Neural cell (in vitro differentiated cells): ENCODE measurements around the gene SLC6A2. TPM values are rescaled to one million over a fixed set of nuclear protein-coding genes. Genes with fewer than 3 reads are reported as not detected.

ENCODE experiments used
- H2AFZ ChIP-seq: fragments of 200-600, 300-800 bp; sonication (generic), shearing (Covaris generic); 2 replicates; pipeline ENCODE4 v1.6.0; 2014; ENCODE audit warnings: low read depth, mild to moderate bottlenecking, antibody characterized with exemption, low read length, moderate library complexity
- H3F3A ChIP-seq: fragments of 200-600 bp; shearing (Covaris generic); 2 replicates; pipeline ENCODE4 v1.6.1; 2016; ENCODE audit warnings: mild to moderate bottlenecking, moderate library complexity, mixed read lengths, antibody characterized with exemption, low read length; ENCODE audit not compliant: insufficient read depth, poor library complexity, severe bottlenecking
- H3K27ac ChIP-seq: fragments of 200-600, 300-800 bp; sonication (generic), shearing (Covaris generic); 2 replicates; pipeline ENCODE4 v1.5.1; 2014; ENCODE audit warnings: mild to moderate bottlenecking, low read length, moderate library complexity
- H3K27me3 ChIP-seq: fragments of 300-800, 200-600 bp; sonication (generic), shearing (Covaris generic); 2 replicates; pipeline ENCODE4 v1.6.0; 2014; ENCODE audit warnings: mild to moderate bottlenecking, low read depth, low read length, moderate library complexity; ENCODE audit not compliant: insufficient read depth
- H3K36me3 ChIP-seq: fragments of 300-800, 200-600 bp; sonication (generic), shearing (Covaris generic); 2 replicates; pipeline ENCODE4 v1.5.1; 2014; ENCODE audit warnings: mild to moderate bottlenecking, antibody characterized with exemption, low read length, moderate library complexity; ENCODE audit not compliant: insufficient read depth
- H3K4me2 ChIP-seq: fragments of 300-800, 200-600 bp; sonication (generic), shearing (Covaris generic); 2 replicates; pipeline ENCODE4 v1.6.0; 2014; ENCODE audit warnings: mild to moderate bottlenecking, low read length
- H3K4me3 ChIP-seq: fragments of 300-800, 200-600 bp; sonication (generic), shearing (Covaris generic); 2 replicates; pipeline ENCODE4 v1.5.1; 2014; ENCODE audit warnings: mild to moderate bottlenecking, low read length, moderate library complexity
- H3K79me2 ChIP-seq: fragments of 200-600 bp; shearing (Covaris generic); replicated peaks from 2 replicates; pipeline ENCODE4 v1.6.0; 2014; ENCODE audit warnings: mild to moderate bottlenecking, low read length, moderate library complexity; ENCODE audit not compliant: insufficient read depth
- H3K9ac ChIP-seq: fragments of 300-800, 200-600 bp; sonication (generic), shearing (Covaris generic); 2 replicates; pipeline ENCODE4 v1.6.1; 2016; ENCODE audit warnings: mild to moderate bottlenecking, low read length, mixed read lengths
- H3K9me2 ChIP-seq: fragments of 200-600 bp; shearing (Covaris generic); 2 replicates; pipeline ENCODE4 v1.6.1; 2016; ENCODE audit warnings: mild to moderate bottlenecking, low read length, mixed read lengths; ENCODE audit not compliant: insufficient read depth
- H3K9me3 ChIP-seq: fragments of 200-600, 300-800 bp; sonication (generic), shearing (Covaris generic); 2 replicates; pipeline ENCODE4 v1.6.1; 2016; ENCODE audit warnings: mild to moderate bottlenecking, mixed run types, low read length, moderate library complexity, mixed read lengths
- H4K20me1 ChIP-seq: fragments of 200-600 bp; shearing (Covaris generic); 2 replicates; pipeline ENCODE4 v1.6.1; 2016; ENCODE audit warnings: mild to moderate bottlenecking, mixed run types; ENCODE audit not compliant: insufficient read depth
- EP300 ChIP-seq: fragments of 450-650 bp; conservative IDR thresholded peaks from 2 replicates; pipeline ENCODE4 v1.6.1; 2014; ENCODE audit warnings: antibody characterized with exemption, mild to moderate bottlenecking, moderate library complexity; ENCODE audit not compliant: poor library complexity, severe bottlenecking
- EZH2 ChIP-seq: fragments of 200-600, 300-800 bp; shearing (Covaris generic), sonication (generic); IDR thresholded peaks from 2 replicates; pipeline ENCODE4 v1.6.1; 2014; ENCODE audit warnings: antibody characterized with exemption, low read length, borderline replicate concordance, mild to moderate bottlenecking; ENCODE audit not compliant: insufficient read depth, poor library complexity, severe bottlenecking
- MXI1 ChIP-seq: fragments of 450-650 bp; conservative IDR thresholded peaks from 2 replicates; pipeline ENCODE4 v1.6.1; 2014; ENCODE audit warnings: antibody characterized with exemption, mild to moderate bottlenecking; ENCODE audit not compliant: poor library complexity, severe bottlenecking
- POLR2AphosphoS5 ChIP-seq: IDR thresholded peaks from 2 replicates; pipeline ENCODE4 v1.6.1; 2012
- RAD21 ChIP-seq: fragments of 450-650 bp; conservative IDR thresholded peaks from 2 replicates; pipeline ENCODE4 v1.6.1; 2014; ENCODE audit warnings: antibody characterized with exemption, mild to moderate bottlenecking, moderate library complexity
- SMC3 ChIP-seq: fragments of 450-650 bp; conservative IDR thresholded peaks from 2 replicates; pipeline ENCODE4 v1.6.1; 2014; ENCODE audit warnings: antibody characterized with exemption, mild to moderate bottlenecking, moderate library complexity; ENCODE audit not compliant: poor library complexity
- TAF1 ChIP-seq: IDR thresholded peaks from 2 replicates; pipeline ENCODE4 v1.6.1; 2012; ENCODE audit warnings: low read depth
- polyA plus RNA-seq: library from polyadenylated mRNA; depleted of rRNA; stranded (reverse); fragments of >200 nt; gene quantifications from 2 replicates; pipeline ENCODE4 v1.2.3, GENCODE V29; 2014
- TF ChIP-seq, protein P1 (sequence below): fragments of 450-650 bp; IDR thresholded peaks from 2 replicates; pipeline ENCODE4 v1.5.1; 2014; ENCODE audit warnings: antibody characterized with exemption, mild to moderate bottlenecking, moderate library complexity; ENCODE audit not compliant: poor library complexity, severe bottlenecking
- TF ChIP-seq, protein P2 (sequence below): IDR thresholded peaks from 2 replicates; pipeline ENCODE4 v1.6.1; 2012; ENCODE audit warnings: borderline replicate concordance

SLC6A2 gene
- polyA plus RNA-seq, 1 donor from 2014 or later = not detected

DNA sequence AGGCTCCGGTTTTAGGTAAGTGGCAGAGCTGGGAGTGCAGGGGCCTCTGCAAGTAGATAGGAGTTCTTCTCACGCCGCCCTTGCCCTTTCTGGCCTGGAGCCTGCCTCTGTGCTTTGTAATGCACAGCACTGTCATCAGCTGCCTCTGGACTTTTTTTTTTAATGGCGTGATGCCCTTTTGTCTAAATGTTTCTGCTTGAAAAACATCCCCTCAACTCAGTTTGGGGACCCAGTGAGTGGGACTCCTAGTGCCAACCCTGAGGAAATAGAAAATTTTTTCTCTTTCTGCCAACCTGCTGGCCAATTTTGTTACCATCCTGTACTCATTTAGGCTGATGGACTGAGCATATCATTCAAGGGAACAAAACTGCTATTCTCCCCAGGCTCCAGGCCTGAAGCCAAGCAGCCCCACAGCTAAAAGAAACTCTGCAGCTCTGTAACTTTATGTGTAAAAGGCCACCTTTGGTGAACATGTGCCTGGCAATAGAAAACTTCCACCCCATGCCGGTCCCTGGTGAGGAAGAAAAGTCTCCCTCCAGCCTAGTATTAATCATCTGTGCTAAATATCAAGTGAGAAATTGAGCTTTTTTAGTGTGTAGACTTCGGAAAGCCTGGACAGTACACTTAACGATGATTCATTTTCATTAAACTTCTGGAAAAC, 22.5 kb downstream of the SLC6A2 start:
- H3F3A ChIP-seq = no peaks in the 10 kb centered on the region
- no peaks in the 10 kb centered on the region for H3K27me3 ChIP-seq
- H3K9ac ChIP-seq = no peak overlapping the region
- no peak overlapping the region for H2AFZ ChIP-seq
- TF ChIP-seq SMC3 = no peak
- TF ChIP-seq MXI1 = no peak
- TF ChIP-seq, protein P1, sequence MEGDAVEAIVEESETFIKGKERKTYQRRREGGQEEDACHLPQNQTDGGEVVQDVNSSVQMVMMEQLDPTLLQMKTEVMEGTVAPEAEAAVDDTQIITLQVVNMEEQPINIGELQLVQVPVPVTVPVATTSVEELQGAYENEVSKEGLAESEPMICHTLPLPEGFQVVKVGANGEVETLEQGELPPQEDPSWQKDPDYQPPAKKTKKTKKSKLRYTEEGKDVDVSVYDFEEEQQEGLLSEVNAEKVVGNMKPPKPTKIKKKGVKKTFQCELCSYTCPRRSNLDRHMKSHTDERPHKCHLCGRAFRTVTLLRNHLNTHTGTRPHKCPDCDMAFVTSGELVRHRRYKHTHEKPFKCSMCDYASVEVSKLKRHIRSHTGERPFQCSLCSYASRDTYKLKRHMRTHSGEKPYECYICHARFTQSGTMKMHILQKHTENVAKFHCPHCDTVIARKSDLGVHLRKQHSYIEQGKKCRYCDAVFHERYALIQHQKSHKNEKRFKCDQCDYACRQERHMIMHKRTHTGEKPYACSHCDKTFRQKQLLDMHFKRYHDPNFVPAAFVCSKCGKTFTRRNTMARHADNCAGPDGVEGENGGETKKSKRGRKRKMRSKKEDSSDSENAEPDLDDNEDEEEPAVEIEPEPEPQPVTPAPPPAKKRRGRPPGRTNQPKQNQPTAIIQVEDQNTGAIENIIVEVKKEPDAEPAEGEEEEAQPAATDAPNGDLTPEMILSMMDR = no peak
- TF ChIP-seq EZH2 = no peak
- TF ChIP-seq TAF1 = no peak
- H3K4me2 ChIP-seq = no peak overlapping the region
- no peaks in the 10 kb centered on the region for H3K36me3 ChIP-seq
- no peak overlapping the region for H3K4me3 ChIP-seq
- H3K9me3 ChIP-seq = no peaks in the 10 kb centered on the region
- no peaks in the 10 kb centered on the region for H3K79me2 ChIP-seq
- no peak overlapping the region for H3K27ac ChIP-seq
- H3K9me2 ChIP-seq = no peaks in the 10 kb centered on the region
- no peaks in the 10 kb centered on the region for H4K20me1 ChIP-seq

DNA sequence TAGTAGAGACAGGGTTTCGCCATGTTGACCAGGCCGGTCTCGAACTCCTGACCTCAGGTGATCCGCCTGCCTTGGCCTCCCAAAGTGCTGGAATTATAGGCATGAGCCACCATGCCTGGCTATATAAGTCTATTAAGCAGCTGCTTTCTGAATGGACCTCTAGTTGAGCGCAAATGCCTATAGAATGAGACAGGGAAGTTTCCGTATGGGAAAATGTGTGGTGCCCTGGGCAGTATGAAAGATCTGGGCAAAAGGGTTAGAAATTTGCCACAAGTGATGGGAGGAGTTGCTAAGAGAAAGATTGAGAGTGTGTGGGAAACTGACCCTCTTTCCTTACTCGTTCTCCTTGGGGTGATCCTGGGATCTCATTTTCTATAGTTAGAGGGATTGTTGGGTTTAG, 26.3 kb downstream of the SLC6A2 start:
- Histone ChIP-seq H3K27ac (no peak overlapping the region), H2AFZ (no peak overlapping the region), H3K79me2 (no peaks in the 10 kb centered on the region), H3K36me3 (no peaks in the 10 kb centered on the region), H3K4me3 (no peak overlapping the region), H3F3A (no peaks in the 10 kb centered on the region), H3K9ac (no peak overlapping the region), H3K9me3 (no peaks in the 10 kb centered on the region), H4K20me1 (no peaks in the 10 kb centered on the region), H3K9me2 (no peaks in the 10 kb centered on the region), H3K27me3 (no peaks in the 10 kb centered on the region), H3K4me2 (no peak overlapping the region)
- TF ChIP-seq TAF1 = no peak
- TF ChIP-seq RAD21 = no peak
- TF ChIP-seq SMC3 = no peak
- no peak for TF ChIP-seq EP300
- no peak for TF ChIP-seq MXI1
- no peak for TF ChIP-seq EZH2

DNA sequence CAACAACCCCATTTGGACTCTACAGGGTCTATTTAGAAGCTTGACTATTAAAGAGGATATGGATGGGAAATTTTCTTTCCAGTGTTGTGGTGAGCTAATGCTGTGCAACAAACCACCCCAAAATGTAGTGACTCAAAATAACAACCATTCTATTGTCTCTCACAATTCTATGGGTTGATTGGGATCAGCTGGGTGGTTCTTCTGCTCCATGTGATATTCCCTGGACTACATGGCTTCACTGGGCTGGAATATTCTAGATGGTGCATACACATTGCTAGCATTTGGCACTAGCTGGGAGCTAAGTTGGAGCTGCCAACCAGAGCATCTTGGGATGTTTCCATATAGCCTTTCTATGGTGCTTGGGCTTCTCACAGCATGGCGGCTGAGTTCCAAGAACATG, 30.2 kb downstream of the SLC6A2 start:
- Histone ChIP-seq H3K27ac (no peak overlapping the region), H3K27me3 (no peaks in the 10 kb centered on the region), H3K4me2 (no peak overlapping the region), H3K9me2 (no peaks in the 10 kb centered on the region), H3K79me2 (no peaks in the 10 kb centered on the region), H3F3A (no peaks in the 10 kb centered on the region), H3K9ac (no peak overlapping the region), H3K4me3 (no peak overlapping the region), H3K9me3 (no peaks in the 10 kb centered on the region), H4K20me1 (no peaks in the 10 kb centered on the region), H2AFZ (no peak overlapping the region), H3K36me3 (no peaks in the 10 kb centered on the region)
- no peak for TF ChIP-seq MXI1
- no peak for TF ChIP-seq POLR2AphosphoS5
- no peak for TF ChIP-seq TAF1
- TF ChIP-seq, protein P2, sequence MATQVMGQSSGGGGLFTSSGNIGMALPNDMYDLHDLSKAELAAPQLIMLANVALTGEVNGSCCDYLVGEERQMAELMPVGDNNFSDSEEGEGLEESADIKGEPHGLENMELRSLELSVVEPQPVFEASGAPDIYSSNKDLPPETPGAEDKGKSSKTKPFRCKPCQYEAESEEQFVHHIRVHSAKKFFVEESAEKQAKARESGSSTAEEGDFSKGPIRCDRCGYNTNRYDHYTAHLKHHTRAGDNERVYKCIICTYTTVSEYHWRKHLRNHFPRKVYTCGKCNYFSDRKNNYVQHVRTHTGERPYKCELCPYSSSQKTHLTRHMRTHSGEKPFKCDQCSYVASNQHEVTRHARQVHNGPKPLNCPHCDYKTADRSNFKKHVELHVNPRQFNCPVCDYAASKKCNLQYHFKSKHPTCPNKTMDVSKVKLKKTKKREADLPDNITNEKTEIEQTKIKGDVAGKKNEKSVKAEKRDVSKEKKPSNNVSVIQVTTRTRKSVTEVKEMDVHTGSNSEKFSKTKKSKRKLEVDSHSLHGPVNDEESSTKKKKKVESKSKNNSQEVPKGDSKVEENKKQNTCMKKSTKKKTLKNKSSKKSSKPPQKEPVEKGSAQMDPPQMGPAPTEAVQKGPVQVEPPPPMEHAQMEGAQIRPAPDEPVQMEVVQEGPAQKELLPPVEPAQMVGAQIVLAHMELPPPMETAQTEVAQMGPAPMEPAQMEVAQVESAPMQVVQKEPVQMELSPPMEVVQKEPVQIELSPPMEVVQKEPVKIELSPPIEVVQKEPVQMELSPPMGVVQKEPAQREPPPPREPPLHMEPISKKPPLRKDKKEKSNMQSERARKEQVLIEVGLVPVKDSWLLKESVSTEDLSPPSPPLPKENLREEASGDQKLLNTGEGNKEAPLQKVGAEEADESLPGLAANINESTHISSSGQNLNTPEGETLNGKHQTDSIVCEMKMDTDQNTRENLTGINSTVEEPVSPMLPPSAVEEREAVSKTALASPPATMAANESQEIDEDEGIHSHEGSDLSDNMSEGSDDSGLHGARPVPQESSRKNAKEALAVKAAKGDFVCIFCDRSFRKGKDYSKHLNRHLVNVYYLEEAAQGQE = no peak
- TF ChIP-seq EZH2 = no peak
- no peak for TF ChIP-seq EP300
- TF ChIP-seq, protein P1 = no peak
- no peak for TF ChIP-seq RAD21
